Suprapubic skin (tissue), 4 donors: ENCODE data around the gene TAOK1.

ENCODE experiments used
- CTCF ChIP-seq, 2 donors: fragments of 200-600 bp in 1 of 2; fragments of 450-650 bp in 1 of 2; sonication (generic) in 1 of 2; IDR thresholded peaks; one replicate each; pipeline ENCODE4 v1.5.1; 2016 to 2019; ENCODE audit warnings: antibody characterized with exemption in 2 of 2, mild to moderate bottlenecking in 1 of 2, moderate library complexity in 1 of 2
- POLR2A ChIP-seq, 2 donors: fragments of 450-650 bp; IDR thresholded peaks; one replicate each; pipeline ENCODE4 v1.6.1; 2017; ENCODE audit warnings: antibody characterized with exemption in 2 of 2, mild to moderate bottlenecking in 2 of 2, moderate library complexity in 2 of 2
- POLR2AphosphoS5 ChIP-seq, 3 donors: sonication (generic); formaldehyde crosslinking; IDR thresholded peaks; one replicate each; pipeline ENCODE4 v1.6.1; 2017; ENCODE audit warnings: antibody characterized with exemption in 3 of 3

GRCh38 chr17:29563816-29564215 is 173.7 kb downstream of the TAOK1 start:
- TF ChIP-seq CTCF (IDR thresholded peaks at IDR 0.05) (no peak), POLR2A (IDR thresholded peaks at IDR 0.05) (no peak), POLR2AphosphoS5 (IDR thresholded peaks at IDR 0.05) (no peak)
